ENCODE results near the gene CD101. TPM values are rescaled to one million over a fixed set of nuclear protein-coding genes. Genes with fewer than 3 reads are reported as not detected.

CD101 gene
- total RNA-seq, 4 donors from 2014 or later: 0.42 to 3.4 (median 2.2) TPM

- no peak for DNase-seq
- H3K27me3 ChIP-seq: no peaks in the 10 kb centered on the region
- 67 to 81% methylated on average over 1 of the region's 1 CpG for WGBS, 2 donors
- H3K9me3 ChIP-seq: no peaks in the 10 kb centered on the region
- intact Hi-C loops (cut with DNase I): no loop called here
- TF ChIP-seq CTCF (IDR thresholded peaks at IDR 0.05) (no peak), POLR2A (IDR thresholded peaks at IDR 0.05) (no peak)
- no peak overlapping the region for H3K27ac ChIP-seq
- H3K4me1 ChIP-seq: no peaks in the 10 kb centered on the region
- H3K4me3 ChIP-seq: no peak overlapping the region
- H3K36me3 ChIP-seq: no peaks in the 10 kb centered on the region
These were observed 36.2 kb downstream of the CD101 start for GRCh38 chr1:117037802-117038201.

- DNase-seq: no peak
- no peaks in the 10 kb centered on the region for H3K9me3 ChIP-seq
- no peaks in the 10 kb centered on the region for H3K27me3 ChIP-seq
- intact Hi-C loops (cut with DNase I): no loop called here
- no peaks in the 10 kb centered on the region for H3K36me3 ChIP-seq
- no peak overlapping the region for H3K27ac ChIP-seq
- no peak overlapping the region for H3K4me3 ChIP-seq
- no peak for TF ChIP-seq CTCF (IDR thresholded peaks at IDR 0.05)
- TF ChIP-seq POLR2A (IDR thresholded peaks at IDR 0.05): no peak
- no peaks in the 10 kb centered on the region for H3K4me1 ChIP-seq
- 83% methylated on average over 6 of the region's 6 CpGs for WGBS, 2 donors
These were observed 36.7 kb downstream of the CD101 start for GRCh38 chr1:117038236-117038635.

DNA sequence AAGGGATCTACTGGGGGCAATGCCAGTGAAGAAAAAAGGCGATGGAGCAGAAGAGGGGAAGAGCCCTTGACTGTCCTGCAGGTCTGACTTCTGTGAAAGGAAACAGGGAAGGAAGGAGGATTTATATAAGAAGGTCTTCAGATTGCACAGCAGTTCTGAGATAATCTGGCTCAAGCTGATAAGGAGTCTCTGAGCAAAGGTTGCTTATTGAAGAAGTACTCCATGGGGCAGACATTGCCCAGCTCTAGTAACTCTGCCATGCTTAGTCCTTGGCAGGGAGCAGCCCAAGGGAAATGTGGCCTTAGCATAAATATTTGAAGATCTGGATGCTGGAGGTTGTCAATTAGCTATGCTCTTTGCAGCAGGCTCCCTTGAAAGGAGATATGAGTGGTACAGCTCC is 42.7 kb downstream of the CD101 start:
- H3K36me3 ChIP-seq: no peaks in the 10 kb centered on the region
- H3K27me3 ChIP-seq: no peaks in the 10 kb centered on the region
- WGBS, 2 donors: 90 to 96% methylated on average over 1 of the region's 1 CpG
- DNase-seq: no peak
- H3K9me3 ChIP-seq: no peaks in the 10 kb centered on the region
- no peak overlapping the region for H3K4me3 ChIP-seq
- no peak overlapping the region for H3K27ac ChIP-seq
- no peaks in the 10 kb centered on the region for H3K4me1 ChIP-seq
- TF ChIP-seq CTCF (IDR thresholded peaks at IDR 0.05): no peak
- TF ChIP-seq POLR2A (IDR thresholded peaks at IDR 0.05): no peak
- intact Hi-C loops (cut with DNase I): no loop called here

DNA sequence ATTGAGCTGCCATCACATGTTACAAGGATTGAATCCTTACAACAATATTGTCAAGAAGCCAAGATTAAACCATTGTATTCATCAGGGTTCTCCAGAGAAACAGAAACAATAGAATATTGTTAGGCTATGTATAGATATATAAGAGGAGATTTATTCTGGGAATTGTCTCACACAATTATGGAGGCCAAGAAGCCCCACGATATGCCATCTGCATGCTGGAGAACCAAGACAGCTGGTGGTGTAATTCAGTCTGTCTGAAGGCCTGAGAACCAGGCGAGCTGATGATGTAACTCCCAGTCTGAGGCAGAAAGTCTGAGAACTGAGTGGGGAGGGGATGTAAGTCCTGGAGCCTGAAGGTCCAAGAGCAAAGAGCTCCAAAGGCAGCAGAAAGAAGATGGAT is 44.1 kb downstream of the CD101 start:
- no peaks in the 10 kb centered on the region for H3K36me3 ChIP-seq
- H3K27me3 ChIP-seq: no peaks in the 10 kb centered on the region
- no peak overlapping the region for H3K4me3 ChIP-seq
- no peak for DNase-seq
- no peak for TF ChIP-seq CTCF (IDR thresholded peaks at IDR 0.05)
- TF ChIP-seq POLR2A (IDR thresholded peaks at IDR 0.05): no peak
- no peaks in the 10 kb centered on the region for H3K9me3 ChIP-seq
- 60 to 65% methylated on average over 2 of the region's 2 CpGs for WGBS, 2 donors
- peaks cover 0 to 4% (median 0%) of the 10 kb centered on the region in 3 donors for H3K4me1 ChIP-seq
- H3K27ac ChIP-seq: no peak overlapping the region
- intact Hi-C loops (cut with DNase I): no loop called here

- 60 to 79% methylated on average over 4 of the region's 4 CpGs for WGBS, 2 donors
- Histone ChIP-seq H3K9me3 (no peaks in the 10 kb centered on the region), H3K27ac (no peak overlapping the region), H3K27me3 (no peaks in the 10 kb centered on the region), H3K4me3 (no peak overlapping the region), H3K36me3 (no peaks in the 10 kb centered on the region), H3K4me1 (peaks cover 0 to 16% (median under 1%) of the 10 kb centered on the region in 3 donors)
- DNase-seq: no peak
- no peak for TF ChIP-seq POLR2A (IDR thresholded peaks at IDR 0.05)
- no peak for TF ChIP-seq CTCF (IDR thresholded peaks at IDR 0.05)
- intact Hi-C loops (cut with DNase I): no loop called here
These were observed 45.2 kb downstream of the CD101 start for GRCh38 chr1:117046781-117047180.

Data from esophagus squamous epithelium (tissue), 5 donors.